ENCODE results near the gene HSP90AB1.

Gene HSP90AB1

GRCh38 chr6:44245391-44245911 lies 1.4 kb upstream of the HSP90AB1 start:
- peaks cover 26% of the 10 kb centered on the region for H3K36me3 ChIP-seq (ENCODE audit: control insufficient read depth, low read depth, low read length)
- H3K4me1 ChIP-seq (ENCODE audit: control insufficient read depth, low read depth, low read length): peaks cover 17% of the 10 kb centered on the region
- H3K27me3 ChIP-seq (ENCODE audit: control insufficient read depth, insufficient read depth, low read length): peaks cover 4% of the 10 kb centered on the region
- no peaks in the 10 kb centered on the region for H3K9me3 ChIP-seq (ENCODE audit: control insufficient read depth, low read depth, low read length)
- H3K9ac ChIP-seq (ENCODE audit: low read length): no peak overlapping the region
- H3K4me3 ChIP-seq (ENCODE audit: low read length): peak overlapping the region; percentile 84
- H3K27ac ChIP-seq (ENCODE audit: low read length): no peak overlapping the region

DNA sequence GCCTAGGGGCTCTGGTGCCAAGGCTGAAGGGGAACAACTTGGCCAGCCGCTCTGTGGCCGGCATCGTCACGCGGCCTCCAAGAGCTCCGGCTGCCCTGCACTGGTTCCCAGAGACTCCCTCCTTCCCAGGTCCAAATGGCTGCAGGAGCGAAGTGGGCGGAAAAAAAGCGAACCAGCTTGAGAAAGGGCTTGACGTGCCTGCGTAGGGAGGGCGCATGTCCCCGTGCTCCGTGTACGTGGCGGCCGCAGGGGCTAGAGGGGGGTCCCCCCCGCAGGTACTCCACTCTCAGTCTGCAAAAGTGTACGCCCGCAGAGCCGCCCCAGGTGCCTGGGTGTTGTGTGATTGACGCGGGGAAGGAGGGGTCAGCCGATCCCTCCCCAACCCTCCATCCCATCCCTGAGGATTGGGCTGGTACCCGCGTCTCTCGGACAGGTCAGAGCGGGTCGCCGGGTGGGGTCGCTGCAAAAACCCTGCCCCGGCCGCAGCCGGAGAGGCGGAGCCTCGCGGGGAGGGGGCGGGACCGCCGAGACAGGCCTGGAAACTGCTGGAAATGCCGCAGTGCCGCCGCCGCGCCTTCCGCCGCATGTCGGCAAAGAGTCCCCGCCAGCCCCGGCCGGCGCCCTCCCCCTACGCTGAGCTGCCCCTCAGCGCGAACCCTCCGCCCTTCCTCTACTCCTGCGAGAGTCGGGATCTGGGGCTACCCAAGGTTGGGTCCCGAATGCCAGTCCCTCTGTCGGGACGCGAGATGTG lies 814 bp upstream of the HSP90AB1 start:
- peaks cover 17% of the 10 kb centered on the region for H3K4me1 ChIP-seq (ENCODE audit: control insufficient read depth, low read depth, low read length)
- peak overlapping the region; percentile 84 for H3K4me3 ChIP-seq (ENCODE audit: low read length)
- H3K27ac ChIP-seq (ENCODE audit: low read length): peak overlapping the region; percentile 79
- peak overlapping the region; percentile 92 for H3K9ac ChIP-seq (ENCODE audit: low read length)
- H3K9me3 ChIP-seq (ENCODE audit: control insufficient read depth, low read depth, low read length): no peaks in the 10 kb centered on the region
- H3K36me3 ChIP-seq (ENCODE audit: control insufficient read depth, low read depth, low read length): peaks cover 32% of the 10 kb centered on the region
- peaks cover 4% of the 10 kb centered on the region for H3K27me3 ChIP-seq (ENCODE audit: control insufficient read depth, insufficient read depth, low read length)

DNA sequence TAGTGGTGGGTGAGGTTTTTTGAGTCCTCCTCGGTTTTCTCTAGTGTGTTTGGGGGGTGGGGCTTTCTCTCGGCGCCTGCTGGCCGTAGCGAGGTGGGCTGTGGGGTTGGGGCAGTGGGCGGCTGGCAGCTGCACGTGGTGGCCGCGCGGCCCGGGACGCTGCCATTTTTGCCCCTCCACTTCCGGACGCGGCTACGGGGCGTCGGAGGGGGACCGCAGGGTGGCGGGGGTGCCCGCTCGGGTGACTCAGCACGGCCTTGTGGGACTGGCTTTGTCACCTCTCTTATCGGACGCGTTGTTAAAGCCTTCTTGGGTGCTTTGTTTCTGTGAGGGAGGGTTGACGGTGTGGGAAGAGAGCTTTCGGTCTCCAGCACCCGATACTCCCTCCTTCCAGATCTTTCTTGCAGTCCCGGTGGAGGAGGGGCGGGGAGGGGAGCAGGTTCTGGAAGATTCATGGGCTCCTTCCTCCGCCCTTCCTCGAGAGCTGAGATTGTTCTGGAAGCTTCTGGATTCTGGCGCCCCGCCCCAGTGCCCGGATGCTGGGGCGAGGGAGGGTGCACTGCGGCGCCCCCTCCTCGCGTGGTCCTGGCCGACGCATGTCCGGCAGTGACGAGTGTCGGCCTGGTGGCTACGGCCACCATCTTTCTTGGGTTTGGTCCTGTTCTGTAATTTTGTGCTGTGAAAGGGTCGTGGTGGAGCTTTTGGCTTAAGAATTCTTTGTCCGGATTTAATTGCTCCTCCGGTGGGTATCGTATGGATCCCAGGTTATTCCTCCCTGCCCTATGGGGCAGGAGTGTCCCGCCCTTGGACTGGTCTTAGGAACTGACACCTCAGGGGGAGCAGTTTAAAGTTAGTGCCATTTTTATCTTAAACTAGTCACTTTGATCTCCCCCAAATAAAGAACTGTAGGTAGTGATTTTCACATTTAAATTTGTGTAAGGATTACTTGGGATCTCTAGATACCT lies 719 bp downstream of the HSP90AB1 start:
- Histone ChIP-seq H3K4me3 (ENCODE audit: low read length) (peak overlapping the region; percentile 84), H3K9ac (ENCODE audit: low read length) (peak overlapping the region; percentile 92), H3K4me1 (ENCODE audit: control insufficient read depth, low read depth, low read length) (peaks cover 17% of the 10 kb centered on the region), H3K27me3 (ENCODE audit: control insufficient read depth, insufficient read depth, low read length) (peaks cover 4% of the 10 kb centered on the region), H3K27ac (ENCODE audit: low read length) (peak overlapping the region; percentile 78), H3K36me3 (ENCODE audit: control insufficient read depth, low read depth, low read length) (peaks cover 47% of the 10 kb centered on the region), H3K9me3 (ENCODE audit: control insufficient read depth, low read depth, low read length) (no peaks in the 10 kb centered on the region)

DNA sequence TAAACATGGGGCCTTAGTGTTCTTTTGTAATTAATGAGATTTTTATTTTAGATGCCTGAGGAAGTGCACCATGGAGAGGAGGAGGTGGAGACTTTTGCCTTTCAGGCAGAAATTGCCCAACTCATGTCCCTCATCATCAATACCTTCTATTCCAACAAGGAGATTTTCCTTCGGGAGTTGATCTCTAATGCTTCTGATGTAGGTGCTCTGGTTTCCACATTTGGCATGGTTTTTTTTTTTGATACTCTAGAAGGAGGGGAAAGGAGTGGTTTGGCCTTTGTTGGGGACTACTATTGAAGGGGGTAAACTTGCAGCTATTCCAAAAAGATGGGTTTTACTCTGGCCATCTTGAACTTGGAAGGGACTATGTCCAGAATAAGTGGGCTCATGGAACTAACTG lies 1.7 kb downstream of the HSP90AB1 start:
- H3K4me1 ChIP-seq (ENCODE audit: control insufficient read depth, low read depth, low read length): peaks cover 17% of the 10 kb centered on the region
- peaks cover 57% of the 10 kb centered on the region for H3K36me3 ChIP-seq (ENCODE audit: control insufficient read depth, low read depth, low read length)
- H3K27me3 ChIP-seq (ENCODE audit: control insufficient read depth, insufficient read depth, low read length): peaks cover 4% of the 10 kb centered on the region
- peak overlapping the region; percentile 92 for H3K9ac ChIP-seq (ENCODE audit: low read length)
- no peaks in the 10 kb centered on the region for H3K9me3 ChIP-seq (ENCODE audit: control insufficient read depth, low read depth, low read length)
- H3K27ac ChIP-seq (ENCODE audit: low read length): no peak overlapping the region
- peak overlapping the region; percentile 84 for H3K4me3 ChIP-seq (ENCODE audit: low read length)

DNA sequence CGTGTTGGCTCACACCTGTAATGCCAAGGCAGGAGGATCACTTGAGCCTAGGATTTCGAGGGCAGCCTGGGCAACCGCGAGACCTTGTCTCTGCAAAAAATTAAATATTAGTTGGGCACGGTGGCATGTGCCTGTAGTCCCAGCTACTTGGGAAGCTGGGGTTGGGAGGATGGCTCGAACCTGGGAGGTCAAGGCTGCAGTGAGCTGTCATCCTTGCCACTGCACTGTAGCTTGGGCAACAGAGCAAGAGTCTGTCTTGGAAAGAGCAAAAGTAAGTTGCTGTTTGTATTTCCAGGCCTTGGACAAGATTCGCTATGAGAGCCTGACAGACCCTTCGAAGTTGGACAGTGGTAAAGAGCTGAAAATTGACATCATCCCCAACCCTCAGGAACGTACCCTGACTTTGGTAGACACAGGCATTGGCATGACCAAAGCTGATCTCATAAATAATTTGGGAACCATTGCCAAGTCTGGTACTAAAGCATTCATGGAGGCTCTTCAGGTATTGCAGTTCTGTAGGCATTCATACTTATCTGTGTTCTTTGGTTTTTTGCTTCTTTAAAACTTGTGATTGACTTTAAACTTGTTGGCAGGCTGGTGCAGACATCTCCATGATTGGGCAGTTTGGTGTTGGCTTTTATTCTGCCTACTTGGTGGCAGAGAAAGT lies 2.3 kb downstream of the HSP90AB1 start:
- H3K9me3 ChIP-seq (ENCODE audit: control insufficient read depth, low read depth, low read length): no peaks in the 10 kb centered on the region
- H3K27ac ChIP-seq (ENCODE audit: low read length): no peak overlapping the region
- H3K4me1 ChIP-seq (ENCODE audit: control insufficient read depth, low read depth, low read length): peaks cover 17% of the 10 kb centered on the region
- H3K36me3 ChIP-seq (ENCODE audit: control insufficient read depth, low read depth, low read length): peaks cover 63% of the 10 kb centered on the region
- H3K9ac ChIP-seq (ENCODE audit: low read length): peak overlapping the region; percentile 92
- H3K4me3 ChIP-seq (ENCODE audit: low read length): peak overlapping the region; percentile 84
- H3K27me3 ChIP-seq (ENCODE audit: control insufficient read depth, insufficient read depth, low read length): peaks cover 4% of the 10 kb centered on the region

- Histone ChIP-seq H3K9me3 (ENCODE audit: control insufficient read depth, low read depth, low read length) (no peaks in the 10 kb centered on the region), H3K27me3 (ENCODE audit: control insufficient read depth, insufficient read depth, low read length) (peaks cover 3% of the 10 kb centered on the region), H3K9ac (ENCODE audit: low read length) (no peak overlapping the region), H3K4me1 (ENCODE audit: control insufficient read depth, low read depth, low read length) (peaks cover 15% of the 10 kb centered on the region), H3K27ac (ENCODE audit: low read length) (no peak overlapping the region), H3K36me3 (ENCODE audit: control insufficient read depth, low read depth, low read length) (peaks cover 73% of the 10 kb centered on the region), H3K4me3 (ENCODE audit: low read length) (no peak overlapping the region)
These were observed 3.3 kb downstream of the HSP90AB1 start for GRCh38 chr6:44250067-44250717.

DNA sequence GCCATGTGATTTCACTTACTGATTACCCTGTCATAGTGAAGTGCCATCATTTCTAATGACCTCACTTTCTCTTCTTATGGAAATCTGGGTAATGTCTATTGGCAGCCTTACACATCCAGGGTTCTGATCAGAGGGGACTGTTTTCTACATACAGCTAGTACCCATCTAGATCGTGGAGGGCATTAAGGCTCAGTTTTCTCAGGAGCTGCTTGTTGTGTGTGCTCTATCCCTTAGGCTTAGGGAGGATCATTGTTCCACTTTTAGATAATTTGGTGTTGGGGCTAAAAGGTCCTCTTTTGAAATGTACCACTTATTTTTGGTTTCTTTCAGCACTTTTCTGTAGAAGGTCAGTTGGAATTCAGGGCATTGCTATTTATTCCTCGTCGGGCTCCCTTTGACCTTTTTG lies 3.8 kb downstream of the HSP90AB1 start:
- no peak overlapping the region for H3K4me3 ChIP-seq (ENCODE audit: low read length)
- no peak overlapping the region for H3K9ac ChIP-seq (ENCODE audit: low read length)
- H3K36me3 ChIP-seq (ENCODE audit: control insufficient read depth, low read depth, low read length): peaks cover 78% of the 10 kb centered on the region
- H3K9me3 ChIP-seq (ENCODE audit: control insufficient read depth, low read depth, low read length): no peaks in the 10 kb centered on the region
- no peak overlapping the region for H3K27ac ChIP-seq (ENCODE audit: low read length)
- H3K4me1 ChIP-seq (ENCODE audit: control insufficient read depth, low read depth, low read length): peaks cover 13% of the 10 kb centered on the region
- H3K27me3 ChIP-seq (ENCODE audit: control insufficient read depth, insufficient read depth, low read length): no peaks in the 10 kb centered on the region

DNA sequence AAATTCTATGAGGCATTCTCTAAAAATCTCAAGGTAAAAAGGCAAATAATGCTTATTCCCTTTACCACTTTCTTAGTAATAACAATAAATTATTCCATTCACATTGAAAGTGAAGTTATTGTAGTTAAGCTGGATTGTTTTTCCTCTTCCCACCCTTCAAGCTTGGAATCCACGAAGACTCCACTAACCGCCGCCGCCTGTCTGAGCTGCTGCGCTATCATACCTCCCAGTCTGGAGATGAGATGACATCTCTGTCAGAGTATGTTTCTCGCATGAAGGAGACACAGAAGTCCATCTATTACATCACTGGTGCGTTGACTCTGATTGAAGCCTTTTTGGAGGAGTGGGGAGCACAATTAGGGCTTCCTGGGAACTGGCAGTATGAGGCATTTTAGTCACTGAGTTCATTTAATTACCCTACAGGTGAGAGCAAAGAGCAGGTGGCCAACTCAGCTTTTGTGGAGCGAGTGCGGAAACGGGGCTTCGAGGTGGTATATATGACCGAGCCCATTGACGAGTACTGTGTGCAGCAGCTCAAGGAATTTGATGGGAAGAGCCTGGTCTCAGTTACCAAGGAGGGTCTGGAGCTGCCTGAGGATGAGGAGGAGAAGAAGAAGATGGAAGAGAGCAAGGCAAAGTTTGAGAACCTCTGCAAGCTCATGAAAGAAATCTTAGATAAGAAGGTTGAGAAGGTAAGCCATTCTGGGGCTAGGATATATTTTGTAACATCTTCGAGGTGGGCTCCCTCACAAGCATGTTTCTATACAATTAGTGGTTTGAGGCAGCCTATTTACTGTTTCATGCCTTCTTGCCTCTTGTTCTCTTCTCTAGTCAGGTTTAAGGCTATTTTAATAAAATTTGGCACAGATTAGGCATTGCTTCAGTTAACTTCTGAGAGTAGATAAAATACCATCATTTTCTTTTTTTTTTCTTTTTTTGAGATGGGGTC lies 4.9 kb downstream of the HSP90AB1 start:
- Histone ChIP-seq H3K36me3 (ENCODE audit: control insufficient read depth, low read depth, low read length) (peaks cover 79% of the 10 kb centered on the region), H3K4me1 (ENCODE audit: control insufficient read depth, low read depth, low read length) (peaks cover 17% of the 10 kb centered on the region), H3K9ac (ENCODE audit: low read length) (no peak overlapping the region), H3K4me3 (ENCODE audit: low read length) (no peak overlapping the region), H3K9me3 (ENCODE audit: control insufficient read depth, low read depth, low read length) (no peaks in the 10 kb centered on the region), H3K27ac (ENCODE audit: low read length) (no peak overlapping the region), H3K27me3 (ENCODE audit: control insufficient read depth, insufficient read depth, low read length) (no peaks in the 10 kb centered on the region)

DNA sequence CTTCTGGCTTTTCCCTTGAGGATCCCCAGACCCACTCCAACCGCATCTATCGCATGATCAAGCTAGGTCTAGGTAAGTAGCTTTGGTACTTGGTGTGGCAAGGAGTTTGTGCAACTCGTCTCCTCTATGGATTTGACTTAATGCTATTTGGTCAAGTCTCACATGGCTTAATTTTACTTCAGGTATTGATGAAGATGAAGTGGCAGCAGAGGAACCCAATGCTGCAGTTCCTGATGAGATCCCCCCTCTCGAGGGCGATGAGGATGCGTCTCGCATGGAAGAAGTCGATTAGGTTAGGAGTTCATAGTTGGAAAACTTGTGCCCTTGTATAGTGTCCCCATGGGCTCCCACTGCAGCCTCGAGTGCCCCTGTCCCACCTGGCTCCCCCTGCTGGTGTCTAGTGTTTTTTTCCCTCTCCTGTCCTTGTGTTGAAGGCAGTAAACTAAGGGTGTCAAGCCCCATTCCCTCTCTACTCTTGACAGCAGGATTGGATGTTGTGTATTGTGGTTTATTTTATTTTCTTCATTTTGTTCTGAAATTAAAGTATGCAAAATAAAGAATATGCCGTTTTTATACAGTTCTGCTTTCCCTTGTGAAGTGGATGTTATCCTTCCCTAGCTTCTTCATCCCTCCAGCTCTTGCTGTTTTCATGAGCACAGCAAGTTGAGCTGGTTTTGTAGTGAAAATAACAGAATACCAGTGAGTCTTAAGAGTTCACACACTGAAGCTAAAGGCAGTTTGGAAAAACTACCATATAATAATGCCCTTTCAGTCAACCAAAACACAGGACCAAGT lies 6.6 kb downstream of the HSP90AB1 start:
- no peak overlapping the region for H3K9ac ChIP-seq (ENCODE audit: low read length)
- peaks cover 16% of the 10 kb centered on the region for H3K4me1 ChIP-seq (ENCODE audit: control insufficient read depth, low read depth, low read length)

More for the DNA sequence above, 6.6 kb downstream of the HSP90AB1 start:
- Histone ChIP-seq H3K27ac (ENCODE audit: low read length) (no peak overlapping the region), H3K9me3 (ENCODE audit: control insufficient read depth, low read depth, low read length) (no peaks in the 10 kb centered on the region), H3K27me3 (ENCODE audit: control insufficient read depth, insufficient read depth, low read length) (no peaks in the 10 kb centered on the region), H3K4me3 (ENCODE audit: low read length) (no peak overlapping the region), H3K36me3 (ENCODE audit: control insufficient read depth, low read depth, low read length) (peaks cover 77% of the 10 kb centered on the region)
